ENCODE measurements around the gene FUT2. TPM values are rescaled to one million over a fixed set of nuclear protein-coding genes. Genes with fewer than 3 reads are reported as not detected.
A peak's percentile ranks its signal among the peaks of the same experiment; 100 is the strongest.

FUT2 gene
- total and polyA plus RNA-seq, 2 of the 13 experiments (the other 11 are each of a cell fraction or from before 2014, with no cell fraction given), result 0.07 TPM; not detected in 1

DNA sequence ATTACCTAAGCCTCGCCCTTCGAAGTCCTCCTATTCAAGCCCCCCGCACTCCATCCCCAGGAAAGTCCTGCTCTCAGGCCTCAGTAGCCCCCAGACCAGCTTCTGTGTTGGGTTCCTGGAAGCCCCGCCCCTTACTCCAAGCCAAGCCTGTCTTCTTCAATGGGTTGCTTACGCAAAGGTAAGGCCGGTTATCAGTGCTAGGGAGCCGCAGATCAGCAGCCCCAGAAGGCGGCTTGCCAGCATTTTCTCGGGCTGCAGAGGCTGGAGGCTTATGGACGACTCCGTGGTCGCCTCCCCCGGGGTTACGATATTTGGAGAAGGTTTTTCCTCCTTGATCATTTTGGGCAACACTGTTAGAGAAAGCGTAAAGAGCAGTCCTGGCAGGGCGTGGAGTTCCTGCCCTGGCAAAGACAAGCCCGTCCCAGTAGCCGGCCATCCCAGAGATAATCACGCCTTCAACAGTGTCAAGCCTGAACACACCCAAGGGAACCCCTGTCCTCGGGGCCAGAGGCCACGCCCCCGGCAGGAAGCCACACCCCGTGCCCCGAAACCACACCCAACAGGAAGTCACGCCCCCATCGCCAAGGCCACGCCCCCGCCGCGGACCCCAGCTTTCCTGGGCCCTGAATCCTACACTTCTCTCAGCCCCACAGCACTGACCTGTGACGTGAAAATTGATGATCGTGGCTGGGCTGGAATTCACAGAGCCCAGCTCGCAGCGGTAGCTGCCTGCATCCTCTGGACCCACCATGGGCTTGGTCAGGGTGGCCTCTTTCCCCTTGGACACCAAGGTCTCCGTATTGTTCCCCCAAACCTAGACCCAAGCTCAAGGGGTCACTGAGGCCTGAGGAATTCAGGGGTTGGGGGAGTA is 45.6 kb downstream of the FUT2 start (continued):
- TF ChIP-seq, protein P1, sequence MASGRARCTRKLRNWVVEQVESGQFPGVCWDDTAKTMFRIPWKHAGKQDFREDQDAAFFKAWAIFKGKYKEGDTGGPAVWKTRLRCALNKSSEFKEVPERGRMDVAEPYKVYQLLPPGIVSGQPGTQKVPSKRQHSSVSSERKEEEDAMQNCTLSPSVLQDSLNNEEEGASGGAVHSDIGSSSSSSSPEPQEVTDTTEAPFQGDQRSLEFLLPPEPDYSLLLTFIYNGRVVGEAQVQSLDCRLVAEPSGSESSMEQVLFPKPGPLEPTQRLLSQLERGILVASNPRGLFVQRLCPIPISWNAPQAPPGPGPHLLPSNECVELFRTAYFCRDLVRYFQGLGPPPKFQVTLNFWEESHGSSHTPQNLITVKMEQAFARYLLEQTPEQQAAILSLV (CRISPR knock-in tag; IDR thresholded peaks at IDR 0.05; ENCODE audit: borderline replicate concordance), result no peak
- TF ChIP-seq BHLHE40 (IDR thresholded peaks at IDR 0.05; ENCODE audit: low read length), result no peak
- TF ChIP-seq ISL2 (CRISPR knock-in tag; IDR thresholded peaks at IDR 0.05), result no peak
- no peak for TF ChIP-seq ZNF335 (CRISPR knock-in tag; IDR thresholded peaks at IDR 0.05)
- TF ChIP-seq, protein P2, sequence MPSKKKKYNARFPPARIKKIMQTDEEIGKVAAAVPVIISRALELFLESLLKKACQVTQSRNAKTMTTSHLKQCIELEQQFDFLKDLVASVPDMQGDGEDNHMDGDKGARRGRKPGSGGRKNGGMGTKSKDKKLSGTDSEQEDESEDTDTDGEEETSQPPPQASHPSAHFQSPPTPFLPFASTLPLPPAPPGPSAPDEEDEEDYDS (CRISPR knock-in tag; IDR thresholded peaks at IDR 0.05), result no peak
- no peak for TF ChIP-seq CREB1 (IDR thresholded peaks at IDR 0.05)
- no peak for TF ChIP-seq CREB1 (CRISPR knock-in tag; IDR thresholded peaks at IDR 0.05)
- TF ChIP-seq THAP11 (CRISPR knock-in tag; IDR thresholded peaks at IDR 0.05), result peak; percentile 35; the same call in 1 of the 2 replicates
- TF ChIP-seq, protein P3, sequence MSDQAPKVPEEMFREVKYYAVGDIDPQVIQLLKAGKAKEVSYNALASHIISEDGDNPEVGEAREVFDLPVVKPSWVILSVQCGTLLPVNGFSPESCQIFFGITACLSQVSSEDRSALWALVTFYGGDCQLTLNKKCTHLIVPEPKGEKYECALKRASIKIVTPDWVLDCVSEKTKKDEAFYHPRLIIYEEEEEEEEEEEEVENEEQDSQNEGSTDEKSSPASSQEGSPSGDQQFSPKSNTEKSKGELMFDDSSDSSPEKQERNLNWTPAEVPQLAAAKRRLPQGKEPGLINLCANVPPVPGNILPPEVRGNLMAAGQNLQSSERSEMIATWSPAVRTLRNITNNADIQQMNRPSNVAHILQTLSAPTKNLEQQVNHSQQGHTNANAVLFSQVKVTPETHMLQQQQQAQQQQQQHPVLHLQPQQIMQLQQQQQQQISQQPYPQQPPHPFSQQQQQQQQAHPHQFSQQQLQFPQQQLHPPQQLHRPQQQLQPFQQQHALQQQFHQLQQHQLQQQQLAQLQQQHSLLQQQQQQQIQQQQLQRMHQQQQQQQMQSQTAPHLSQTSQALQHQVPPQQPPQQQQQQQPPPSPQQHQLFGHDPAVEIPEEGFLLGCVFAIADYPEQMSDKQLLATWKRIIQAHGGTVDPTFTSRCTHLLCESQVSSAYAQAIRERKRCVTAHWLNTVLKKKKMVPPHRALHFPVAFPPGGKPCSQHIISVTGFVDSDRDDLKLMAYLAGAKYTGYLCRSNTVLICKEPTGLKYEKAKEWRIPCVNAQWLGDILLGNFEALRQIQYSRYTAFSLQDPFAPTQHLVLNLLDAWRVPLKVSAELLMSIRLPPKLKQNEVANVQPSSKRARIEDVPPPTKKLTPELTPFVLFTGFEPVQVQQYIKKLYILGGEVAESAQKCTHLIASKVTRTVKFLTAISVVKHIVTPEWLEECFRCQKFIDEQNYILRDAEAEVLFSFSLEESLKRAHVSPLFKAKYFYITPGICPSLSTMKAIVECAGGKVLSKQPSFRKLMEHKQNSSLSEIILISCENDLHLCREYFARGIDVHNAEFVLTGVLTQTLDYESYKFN (CRISPR knock-in tag; conservative IDR thresholded peaks at IDR 0.05), result no peak
- TF ChIP-seq BORCS8-MEF2B (CRISPR knock-in tag; IDR thresholded peaks at IDR 0.05), result 0 out of 2 replicates have a peak, but pooled peaks have one; percentile 24
- no peak for TF ChIP-seq TOPORS (CRISPR knock-in tag; IDR thresholded peaks at IDR 0.05)
- TF ChIP-seq ZBTB20 (CRISPR knock-in tag; IDR thresholded peaks at IDR 0.05; ENCODE audit: borderline replicate concordance, low read depth), result no peak
